OCI-LY7 (cell line): ENCODE results near the gene EXPH5. TPM values are rescaled to one million over a fixed set of nuclear protein-coding genes. Genes with fewer than 3 reads are reported as not detected.

ENCODE experiments used
- BruUV-seq: library from RNA; stranded (reverse); fragments of 400-500 nt; replicated peaks from 2 replicates; lab custom pipeline; 2021; lab: Mats Ljungman, UMichigan
- CTCF ChIA-PET: fragments of 300-600 bp; sonication (Branson Sonifier 250); formaldehyde crosslinking; loops from one replicate; lab custom pipeline; 2022; ENCODE audit warnings: antibody characterized with exemption; ENCODE audit not compliant: unreplicated experiment; lab: Charles Lee
- POLR2A ChIA-PET: fragments of 300-600 bp; sonication (Branson Sonifier 250); formaldehyde crosslinking; loops from one replicate; lab custom pipeline; 2022; ENCODE audit warnings: antibody characterized with exemption; lab: Charles Lee
- DNase-seq: peaks from one replicate; pipeline ENCODE4 v3.0.0-alpha.2; 2015; ENCODE audit warnings: low spot score
- H2AFZ ChIP-seq: fragments of 200-600 bp; sonication (generic), shearing (Covaris generic); 2 replicates; pipeline ENCODE4 v1.6.1; 2014; ENCODE audit warnings: mild to moderate bottlenecking, antibody characterized with exemption, low read length, moderate library complexity
- H3K27ac ChIP-seq: fragments of 200-600 bp; sonication (generic); 2 replicates; pipeline ENCODE4 v1.5.1; 2014; ENCODE audit warnings: mixed run types, low read depth, mild to moderate bottlenecking, moderate library complexity, low read length, inconsistent platforms; ENCODE audit not compliant: poor library complexity, severe bottlenecking
- H3K36me3 ChIP-seq: fragments of 200-600 bp; sonication (generic); 2 replicates; pipeline ENCODE4 v1.6.1; 2014; ENCODE audit warnings: mild to moderate bottlenecking, antibody characterized with exemption, low read length, moderate library complexity, mixed read lengths; ENCODE audit not compliant: insufficient read depth
- H3K4me1 ChIP-seq: fragments of 200-600 bp; sonication (generic); 2 replicates; pipeline ENCODE4 v1.5.1; 2014; ENCODE audit warnings: mild to moderate bottlenecking, low read length; ENCODE audit not compliant: insufficient read depth, poor library complexity, severe bottlenecking
- H3K4me2 ChIP-seq: fragments of 200-600 bp; sonication (generic); 2 replicates; pipeline ENCODE4 v1.6.1; 2014; ENCODE audit warnings: mild to moderate bottlenecking, low read length
- H3K4me3 ChIP-seq: fragments of 200-600 bp; sonication (generic); 2 replicates; pipeline ENCODE4 v1.5.1; 2014; ENCODE audit warnings: mild to moderate bottlenecking, low read depth, low read length; ENCODE audit not compliant: poor library complexity, severe bottlenecking
- H3K79me2 ChIP-seq: fragments of 200-600 bp; sonication (generic); 2 replicates; pipeline ENCODE4 v1.6.1; 2016; ENCODE audit warnings: low read depth, mild to moderate bottlenecking, low read length, moderate library complexity, mixed read lengths; ENCODE audit not compliant: insufficient read depth
- H3K9me2 ChIP-seq: fragments of 200-600 bp; sonication (generic); 2 replicates; pipeline ENCODE4 v1.6.1; 2016; ENCODE audit warnings: mild to moderate bottlenecking, low read length, mixed read lengths; ENCODE audit not compliant: insufficient read depth
- H3K9me3 ChIP-seq: fragments of 200-600 bp; sonication (generic); 2 replicates; pipeline ENCODE4 v1.6.1; 2014; ENCODE audit warnings: mild to moderate bottlenecking, mixed run types, low read length, mixed read lengths
- H4K20me1 ChIP-seq: fragments of 200-600 bp; sonication (generic); 2 replicates; pipeline ENCODE4 v1.6.1; 2014; ENCODE audit warnings: mild to moderate bottlenecking, antibody characterized with exemption, low read length, moderate library complexity, mixed read lengths; ENCODE audit not compliant: insufficient read depth
- EZH2phosphoT487 ChIP-seq: fragments of 200-600 bp; sonication (generic); IDR thresholded peaks from 2 replicates; pipeline ENCODE4 v1.6.1; 2018; ENCODE audit warnings: low read depth, borderline replicate concordance, mild to moderate bottlenecking, mixed run types, antibody characterized with exemption, low read length, moderate library complexity, mixed read lengths
- intact Hi-C: fragments of 100-400 bp; cut with micrococcal nuclease; formaldehyde crosslinking; loops from one replicate; pipeline ENCODE4 v1.10.0; 2022; ENCODE audit not compliant: unreplicated experiment
- total RNA-seq, 2 experiments: library from RNA; depleted of rRNA in 1 of 2; stranded (reverse); fragments of >200 nt in 1 of 2; shearing (Covaris generic) in 1 of 2; gene quantifications; 2 replicates each; pipeline ENCODE4 v1.2.3, GENCODE V29; 2014 to 2022
- TF ChIP-seq, protein P1 (sequence below): fragments of 200-600 bp; sonication (generic); conservative IDR thresholded peaks from 2 replicates; pipeline ENCODE4 v1.5.1; 2014; ENCODE audit warnings: mild to moderate bottlenecking, antibody characterized with exemption, low read length, moderate library complexity, mixed read lengths

Gene EXPH5
- total RNA-seq, 2 experiments from 2014 or later, result not detected

DNA sequence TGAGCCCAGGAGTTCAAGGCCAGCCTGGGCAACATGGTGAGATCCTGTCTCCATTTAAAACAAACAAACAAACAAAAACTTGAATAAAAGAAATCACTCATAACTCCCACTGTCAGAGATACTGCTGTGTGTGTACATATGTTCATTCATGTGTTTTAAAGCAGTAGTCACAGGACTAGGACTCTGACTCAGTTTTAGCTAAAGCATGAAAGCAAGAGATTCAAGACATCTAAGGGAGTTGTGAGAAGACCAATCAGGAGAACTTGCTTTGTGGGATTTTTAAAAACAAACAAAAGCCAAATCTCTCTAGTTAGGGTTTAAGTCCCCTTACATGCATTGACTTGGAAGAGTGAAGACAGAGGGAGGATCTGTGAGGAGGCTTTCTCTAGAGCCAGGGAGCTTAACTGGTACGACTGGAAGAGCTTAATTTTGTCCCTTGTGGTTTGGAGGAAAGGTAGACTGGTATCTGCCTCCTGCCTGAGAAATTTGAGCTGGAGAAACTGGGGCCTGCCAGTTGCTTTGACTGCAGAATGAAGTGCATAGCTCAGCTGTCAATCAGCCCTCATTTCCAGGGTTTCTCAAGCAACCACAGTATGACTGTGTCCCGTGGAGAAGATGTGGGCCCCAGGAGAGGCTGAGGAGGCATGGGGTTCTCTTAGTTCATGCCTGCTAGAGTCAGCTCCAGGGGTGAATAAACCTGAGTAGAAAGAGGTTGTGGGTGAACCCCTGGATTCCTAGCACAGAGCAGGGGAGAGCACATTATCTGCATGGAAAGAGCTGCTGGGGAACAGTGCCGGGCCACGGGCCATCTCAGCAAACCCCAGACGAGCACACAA lies 30.6 kb downstream of the EXPH5 start:
- Histone ChIP-seq H3K27ac (no peak overlapping the region), H3K9me3 (no peaks in the 10 kb centered on the region), H3K36me3 (no peaks in the 10 kb centered on the region), H3K4me3 (no peak overlapping the region), H3K79me2 (no peaks in the 10 kb centered on the region), H3K4me2 (no peak overlapping the region), H3K4me1 (no peaks in the 10 kb centered on the region), H3K9me2 (no peaks in the 10 kb centered on the region), H2AFZ (no peak overlapping the region), H4K20me1 (no peaks in the 10 kb centered on the region)
- POLR2A ChIA-PET, result interaction anchor here (0.5 kb wide), 1 partner anchor 453 kb away, joined by 5 read pairs; no protein-coding TSS in a partner anchor
- DNase-seq, result no peak
- CTCF ChIA-PET, result no interaction called here
- TF ChIP-seq, protein P1, sequence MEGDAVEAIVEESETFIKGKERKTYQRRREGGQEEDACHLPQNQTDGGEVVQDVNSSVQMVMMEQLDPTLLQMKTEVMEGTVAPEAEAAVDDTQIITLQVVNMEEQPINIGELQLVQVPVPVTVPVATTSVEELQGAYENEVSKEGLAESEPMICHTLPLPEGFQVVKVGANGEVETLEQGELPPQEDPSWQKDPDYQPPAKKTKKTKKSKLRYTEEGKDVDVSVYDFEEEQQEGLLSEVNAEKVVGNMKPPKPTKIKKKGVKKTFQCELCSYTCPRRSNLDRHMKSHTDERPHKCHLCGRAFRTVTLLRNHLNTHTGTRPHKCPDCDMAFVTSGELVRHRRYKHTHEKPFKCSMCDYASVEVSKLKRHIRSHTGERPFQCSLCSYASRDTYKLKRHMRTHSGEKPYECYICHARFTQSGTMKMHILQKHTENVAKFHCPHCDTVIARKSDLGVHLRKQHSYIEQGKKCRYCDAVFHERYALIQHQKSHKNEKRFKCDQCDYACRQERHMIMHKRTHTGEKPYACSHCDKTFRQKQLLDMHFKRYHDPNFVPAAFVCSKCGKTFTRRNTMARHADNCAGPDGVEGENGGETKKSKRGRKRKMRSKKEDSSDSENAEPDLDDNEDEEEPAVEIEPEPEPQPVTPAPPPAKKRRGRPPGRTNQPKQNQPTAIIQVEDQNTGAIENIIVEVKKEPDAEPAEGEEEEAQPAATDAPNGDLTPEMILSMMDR, result no peak
- intact Hi-C loops, result no loop called here
- no TSS peak for BruUV-seq

DNA sequence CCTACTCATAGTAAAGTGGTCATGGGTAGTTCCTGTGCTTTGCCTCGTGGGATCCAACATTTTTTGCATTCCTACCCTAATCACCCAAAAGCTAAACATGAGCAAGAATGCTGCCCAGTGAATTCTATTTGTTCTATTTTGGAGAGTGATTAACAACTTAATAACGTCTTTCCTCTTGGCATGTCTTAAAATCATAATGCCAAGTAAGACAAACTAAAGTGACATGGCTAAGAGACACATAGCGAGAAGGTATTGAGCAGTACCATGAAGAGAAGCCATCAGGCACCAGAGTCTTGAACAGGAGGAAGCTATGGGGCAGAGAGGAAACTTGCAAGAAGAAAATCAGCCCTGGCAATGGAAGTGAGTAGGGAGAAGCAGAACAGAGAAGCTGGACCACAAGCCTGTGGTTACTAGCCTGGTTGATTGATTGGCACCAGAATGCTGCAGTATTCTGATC lies 32.0 kb downstream of the EXPH5 start:
- BruUV-seq, result no TSS peak
- CTCF ChIA-PET, result no interaction called here

DNA sequence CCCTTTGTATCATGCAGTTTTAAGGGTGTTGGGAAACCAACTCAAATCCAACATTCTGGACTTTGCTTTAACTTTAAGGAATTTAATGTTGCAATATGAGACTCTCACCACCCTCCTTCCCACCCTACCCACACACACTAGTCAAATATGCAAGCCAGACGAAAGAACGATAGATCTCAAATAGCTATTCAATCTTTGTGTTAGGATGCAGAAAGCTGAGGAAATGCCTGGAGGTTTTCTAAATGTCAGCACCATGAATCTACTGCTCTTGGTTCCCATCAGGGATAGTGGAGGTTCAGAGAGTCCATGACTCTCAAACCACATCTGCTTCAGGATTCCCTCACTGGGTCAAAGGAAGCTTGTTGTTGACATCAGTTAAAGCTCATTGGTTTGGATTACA lies 33.7 kb downstream of the EXPH5 start:
- POLR2A ChIA-PET, result no interaction called here
- Histone ChIP-seq H3K79me2 (no peaks in the 10 kb centered on the region), H3K9me2 (no peaks in the 10 kb centered on the region), H3K27ac (no peak overlapping the region), H2AFZ (no peak overlapping the region), H3K36me3 (no peaks in the 10 kb centered on the region), H4K20me1 (no peaks in the 10 kb centered on the region), H3K4me1 (no peaks in the 10 kb centered on the region), H3K9me3 (no peaks in the 10 kb centered on the region), H3K4me2 (no peak overlapping the region), H3K4me3 (no peak overlapping the region)
- DNase-seq, result no peak
- CTCF ChIA-PET, result no interaction called here
- intact Hi-C loops, result no loop called here
- BruUV-seq, result no TSS peak
- no peak for TF ChIP-seq EZH2phosphoT487
- TF ChIP-seq, protein P1, result no peak

More for the DNA sequence above, 32.0 kb downstream of the EXPH5 start:
- Histone ChIP-seq H3K4me2 (no peak overlapping the region), H3K9me3 (no peaks in the 10 kb centered on the region), H3K4me3 (no peak overlapping the region), H3K36me3 (no peaks in the 10 kb centered on the region), H3K4me1 (no peaks in the 10 kb centered on the region), H4K20me1 (no peaks in the 10 kb centered on the region), H3K79me2 (no peaks in the 10 kb centered on the region), H2AFZ (no peak overlapping the region), H3K27ac (no peak overlapping the region), H3K9me2 (no peaks in the 10 kb centered on the region)
- POLR2A ChIA-PET, result no interaction called here
- TF ChIP-seq, protein P1, result no peak
- no peak for TF ChIP-seq EZH2phosphoT487
- DNase-seq, result no peak
- intact Hi-C loops, result no loop called here
